ENCODE measurements around the gene KCNAB1.

The KCNAB1 gene

DNA sequence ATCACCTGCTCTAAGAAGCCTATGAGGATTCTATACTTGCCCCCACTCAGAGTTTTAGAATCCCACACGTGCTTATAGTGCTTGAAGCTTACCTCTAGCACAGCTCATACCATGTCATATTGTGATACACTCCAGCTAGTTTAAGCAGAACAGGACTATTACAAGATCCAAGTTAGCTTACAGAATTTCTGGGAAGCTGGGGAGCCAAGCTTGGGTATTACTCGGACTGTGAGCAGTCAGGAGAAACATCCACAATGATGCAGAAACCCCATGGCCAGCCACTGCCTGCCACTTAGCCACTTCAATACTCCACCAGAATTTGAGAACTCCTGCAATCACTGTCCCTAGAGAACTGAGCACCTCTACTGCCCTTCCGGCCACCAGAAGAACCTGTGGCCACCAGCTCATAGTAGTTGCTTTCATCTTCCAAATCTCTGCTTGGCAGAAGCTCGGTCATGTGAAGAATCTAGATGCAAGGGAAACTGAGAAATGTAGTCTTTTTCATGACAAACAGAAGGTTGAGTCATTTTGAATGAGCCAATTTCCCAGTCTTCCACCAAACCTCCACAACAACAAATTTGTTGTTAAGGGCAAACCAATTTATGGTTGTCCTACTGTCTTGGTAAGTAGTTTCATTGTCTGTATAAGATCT lies 462.3 kb downstream of the KCNAB1 start:
- DNase-seq, result no peak

- DNase-seq, result no peak
Observed at GRCh38 chr3:156583469-156583868, 463.1 kb downstream of the KCNAB1 start.

DNA sequence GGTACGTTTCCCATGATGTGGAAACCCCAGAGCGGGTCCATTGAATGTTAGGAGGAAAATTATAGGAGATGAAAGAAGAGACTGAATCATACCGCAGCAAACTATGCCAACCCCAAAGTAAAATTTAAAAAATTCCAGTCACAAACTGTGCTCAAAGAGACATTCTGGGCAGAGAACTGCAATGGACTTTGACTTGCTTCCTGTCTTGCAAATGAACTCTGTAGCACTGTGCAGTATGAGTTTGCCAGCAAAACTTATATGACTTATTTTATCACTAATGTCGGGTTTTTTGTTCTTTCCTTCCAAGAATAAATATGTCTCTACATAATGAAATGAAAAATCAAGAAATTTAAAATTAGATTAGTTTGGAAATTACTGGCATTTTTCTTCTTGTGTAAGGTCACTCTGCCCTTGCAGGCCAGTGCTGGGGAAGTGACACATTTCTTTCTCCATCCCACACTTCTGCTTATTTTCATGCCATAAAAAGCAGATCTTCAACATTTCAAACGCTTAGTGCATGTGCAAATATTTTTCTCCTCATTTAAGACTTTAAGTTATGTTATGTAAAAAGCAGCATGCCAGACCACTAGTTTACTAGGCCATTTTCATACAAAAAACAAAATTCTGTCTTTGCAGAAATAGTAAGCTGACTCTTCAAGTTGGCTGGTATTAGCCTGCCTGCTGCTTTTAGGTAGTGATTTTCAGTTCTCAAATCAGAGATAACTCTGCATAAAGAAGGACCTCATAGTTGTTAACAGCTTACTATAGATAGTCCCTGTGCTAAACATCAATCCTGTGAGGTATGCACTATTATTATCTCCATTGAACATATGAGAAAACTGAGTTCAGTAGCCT lies 466.8 kb downstream of the KCNAB1 start:
- DNase-seq, result no peak

GRCh38 chr3:156587760-156588069 lies 467.3 kb downstream of the KCNAB1 start:
- no peak for DNase-seq
